ENCODE data around the gene IRX3.

DNA sequence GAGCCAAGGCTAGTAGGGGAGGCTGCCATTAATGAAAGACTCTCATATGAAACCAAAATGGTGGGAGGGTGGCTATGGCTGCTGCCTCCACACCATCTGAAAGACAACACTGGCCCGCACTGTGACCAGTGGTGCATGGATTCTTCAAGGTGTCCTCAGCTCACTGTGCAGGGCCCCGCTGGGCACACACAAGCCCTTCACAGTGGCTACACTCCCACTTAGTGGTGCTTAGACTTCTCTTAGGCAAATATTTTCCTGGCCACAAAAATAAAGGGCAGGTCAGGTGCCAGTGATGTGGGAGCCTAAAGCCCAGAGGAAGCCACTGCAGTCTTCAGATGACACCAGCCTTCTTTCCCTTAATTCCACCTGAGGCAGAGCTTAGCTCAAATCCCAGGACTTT is 38.1 kb upstream of the IRX3 start:
- no peak for TF ChIP-seq CTCF (IDR thresholded peaks at IDR 0.05; ENCODE audit: low read depth, low read length)
- TF ChIP-seq, protein P1, sequence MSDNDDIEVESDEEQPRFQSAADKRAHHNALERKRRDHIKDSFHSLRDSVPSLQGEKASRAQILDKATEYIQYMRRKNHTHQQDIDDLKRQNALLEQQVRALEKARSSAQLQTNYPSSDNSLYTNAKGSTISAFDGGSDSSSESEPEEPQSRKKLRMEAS (IDR thresholded peaks at IDR 0.05; ENCODE audit: low read depth, low read length), result no peak
- no peak for TF ChIP-seq POLR2A (IDR thresholded peaks at IDR 0.05; ENCODE audit: extremely low read depth, insufficient read length)
- no peak for TF ChIP-seq MYC (IDR thresholded peaks at IDR 0.05; ENCODE audit: low read depth, low read length)
